ENCODE data around the gene FBLN2.

Gene FBLN2

DNA sequence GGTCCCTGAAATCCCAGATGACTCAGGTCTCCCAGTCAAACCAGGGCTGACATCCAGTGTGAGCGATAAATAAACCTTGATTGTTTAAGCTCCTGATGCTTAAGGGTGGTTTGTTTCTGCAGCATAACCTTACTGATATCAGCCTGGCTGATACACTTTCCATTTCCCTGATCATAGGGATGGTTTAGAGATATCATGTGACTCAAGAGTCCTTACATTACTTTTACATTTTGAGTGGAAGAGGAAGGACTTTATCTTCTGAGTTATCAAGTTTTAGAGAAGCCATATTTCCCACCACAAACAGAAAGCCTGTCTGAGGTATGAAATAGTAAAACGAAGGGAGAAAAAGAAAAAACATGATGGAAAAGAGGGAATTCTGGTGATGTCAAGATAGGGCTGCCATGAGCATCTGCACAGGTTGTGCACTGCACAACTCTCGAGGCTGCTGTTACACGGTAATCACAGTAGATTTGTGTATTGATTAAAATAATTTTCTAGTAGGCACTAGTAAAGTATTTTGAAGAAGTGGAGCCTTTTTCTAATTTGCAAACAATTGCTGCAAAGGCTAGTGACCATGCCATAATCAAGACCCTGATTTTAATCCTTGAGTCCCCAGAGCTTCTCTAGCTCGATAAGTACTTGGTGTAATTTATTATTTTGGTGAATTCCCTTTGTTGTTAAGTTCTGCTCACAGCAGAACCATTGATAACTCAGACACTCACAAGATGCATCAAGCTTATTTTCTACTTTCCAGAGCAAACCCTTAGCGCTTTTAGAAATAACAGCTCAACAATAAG, 34.1 kb upstream of the FBLN2 start:
- DNase-seq (ENCODE audit: low read depth), result no peak
- no peak for TF ChIP-seq CTCF (IDR thresholded peaks at IDR 0.05; ENCODE audit: low read depth, low read length, missing control alignments)
- H3K4me3 ChIP-seq (ENCODE audit: low read depth, low read length), result no peak overlapping the region

GRCh38 chr3:13515786-13516759, 32.9 kb upstream of the FBLN2 start:
- TF ChIP-seq CTCF (IDR thresholded peaks at IDR 0.05; ENCODE audit: low read depth, low read length, missing control alignments), result no peak
- H3K4me3 ChIP-seq (ENCODE audit: low read depth, low read length), result no peak overlapping the region
- DNase-seq (ENCODE audit: low read depth), result no peak

GRCh38 chr3:13516760-13517135, 32.2 kb upstream of the FBLN2 start:
- no peak for TF ChIP-seq CTCF (IDR thresholded peaks at IDR 0.05; ENCODE audit: low read depth, low read length, missing control alignments)
- no peak overlapping the region for H3K4me3 ChIP-seq (ENCODE audit: low read depth, low read length)
- DNase-seq (ENCODE audit: low read depth), result no peak

DNA sequence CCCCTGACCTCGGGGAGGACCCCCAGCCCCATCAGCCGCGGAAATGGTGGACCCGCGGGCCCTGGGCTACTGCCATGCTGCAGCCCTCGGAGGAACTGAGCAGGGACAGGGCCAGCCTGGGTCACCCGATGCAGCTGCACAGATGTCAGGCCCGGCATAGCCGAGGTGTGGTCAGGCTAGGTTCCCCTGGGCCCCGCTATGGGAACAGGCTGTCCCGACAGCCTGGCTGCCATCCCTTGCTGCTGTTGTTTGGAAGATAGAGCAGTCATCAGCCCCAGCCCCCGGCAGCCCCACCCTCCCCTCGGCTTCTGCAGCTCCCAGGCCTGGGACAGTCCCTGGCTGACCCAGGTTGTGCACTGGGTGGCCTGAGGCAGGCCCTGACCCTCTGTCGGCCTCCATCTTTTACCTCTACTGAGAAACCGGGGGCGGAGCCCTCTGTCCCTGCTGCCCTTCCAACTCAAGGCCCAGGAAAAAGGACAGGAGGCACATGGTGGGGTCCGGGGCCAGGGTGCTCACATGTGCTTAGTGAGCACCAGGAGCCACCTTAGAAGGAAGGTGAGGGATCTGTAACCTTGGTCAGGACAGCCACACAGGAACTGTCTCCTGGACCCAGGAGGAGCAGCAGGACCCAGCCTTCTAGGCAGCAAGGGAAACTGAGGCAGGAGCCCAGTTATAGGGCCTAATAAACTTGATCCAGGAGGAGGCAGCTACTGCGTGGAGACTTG, 31.5 kb upstream of the FBLN2 start:
- TF ChIP-seq CTCF (IDR thresholded peaks at IDR 0.05; ENCODE audit: low read depth, low read length, missing control alignments), result no peak
- no peak overlapping the region for H3K4me3 ChIP-seq (ENCODE audit: low read depth, low read length)
- no peak for DNase-seq (ENCODE audit: low read depth)

- DNase-seq (ENCODE audit: low read depth), result no peak
- TF ChIP-seq CTCF (IDR thresholded peaks at IDR 0.05; ENCODE audit: low read depth, low read length, missing control alignments), result no peak
- no peak overlapping the region for H3K4me3 ChIP-seq (ENCODE audit: low read depth, low read length)
These were observed 30.4 kb upstream of the FBLN2 start for GRCh38 chr3:13518516-13518953.

GRCh38 chr3:13519006-13519791, 29.7 kb upstream of the FBLN2 start:
- no peak overlapping the region for H3K4me3 ChIP-seq (ENCODE audit: low read depth, low read length)
- no peak for DNase-seq (ENCODE audit: low read depth)
- TF ChIP-seq CTCF (IDR thresholded peaks at IDR 0.05; ENCODE audit: low read depth, low read length, missing control alignments), result no peak
